ENCODE results near the gene TLR9.

Gene TLR9

DNA sequence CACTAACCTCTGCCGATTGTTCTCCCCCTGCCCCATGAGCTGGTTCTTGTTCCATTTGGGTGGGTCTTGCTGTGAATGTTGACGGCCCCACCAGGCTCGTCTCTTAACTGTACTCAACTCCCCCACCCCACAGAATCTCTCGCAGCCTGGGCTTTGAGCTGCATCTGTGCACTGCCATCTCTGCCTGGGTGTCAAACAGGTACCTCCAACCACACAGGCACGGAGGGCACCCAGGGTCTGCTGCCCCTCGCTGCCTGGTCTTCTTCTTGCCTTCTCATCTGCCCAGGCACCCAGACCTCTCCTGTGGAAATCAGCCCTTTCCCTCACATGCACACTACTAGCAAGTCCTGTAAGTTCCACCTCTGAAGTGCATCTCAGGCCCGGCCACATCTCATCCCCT is 10.1 kb downstream of the TLR9 start:
- DNase-seq: no peak

DNA sequence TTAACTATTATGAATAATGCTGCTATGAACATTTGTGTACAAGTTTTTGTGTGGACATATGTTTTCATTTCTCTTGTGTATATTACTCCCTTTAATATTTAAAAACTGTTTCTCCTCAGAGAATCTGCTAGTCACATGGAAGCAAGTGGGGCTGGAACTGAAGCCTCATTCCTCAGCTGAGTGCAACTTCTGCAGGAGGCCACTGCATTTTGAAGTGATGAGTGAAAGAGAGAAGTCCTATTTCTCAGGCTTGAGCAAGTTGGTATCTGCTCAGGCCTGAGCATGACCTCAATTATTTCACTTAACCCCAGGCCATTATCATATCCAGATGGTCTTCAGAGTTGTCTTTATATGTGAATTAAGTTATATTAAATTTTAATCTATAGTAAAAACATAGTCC is 11.5 kb downstream of the TLR9 start:
- DNase-seq: no peak

- no peak for DNase-seq
Measured at GRCh38 chr3:52213005-52213404, 12.4 kb downstream of the TLR9 start.

DNA sequence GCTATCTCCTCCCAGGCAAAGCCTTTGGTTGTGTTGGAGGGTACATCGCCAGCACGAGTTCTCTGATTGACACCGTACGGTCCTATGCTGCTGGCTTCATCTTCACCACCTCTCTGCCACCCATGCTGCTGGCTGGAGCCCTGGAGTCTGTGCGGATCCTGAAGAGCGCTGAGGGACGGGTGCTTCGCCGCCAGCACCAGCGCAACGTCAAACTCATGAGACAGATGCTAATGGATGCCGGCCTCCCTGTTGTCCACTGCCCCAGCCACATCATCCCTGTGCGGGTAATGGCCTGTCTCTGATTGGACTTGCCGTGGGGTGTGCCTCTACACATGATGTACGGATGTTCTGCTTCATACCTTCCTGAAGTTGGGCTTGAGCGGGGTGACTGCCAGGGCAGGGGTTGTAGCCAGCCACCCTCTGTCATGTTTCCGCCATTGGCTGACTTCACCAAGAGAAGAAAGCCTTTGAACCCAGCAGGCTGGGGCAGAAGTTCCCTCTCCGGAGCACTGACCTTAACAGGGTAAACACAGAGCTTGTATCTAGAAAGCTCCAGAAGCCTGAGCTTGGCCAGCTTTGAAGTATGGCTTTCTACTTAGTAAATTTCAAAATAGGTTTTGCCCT is 14.1 kb downstream of the TLR9 start:
- DNase-seq: no peak

- DNase-seq: peak in 1 of 2 donors; percentile 33
Measured at GRCh38 chr3:52210550-52211046, 14.8 kb downstream of the TLR9 start.

GRCh38 chr3:52210037-52210436 is 15.4 kb downstream of the TLR9 start:
- DNase-seq: no peak

- no peak for DNase-seq
Measured at GRCh38 chr3:52208556-52208955, 16.9 kb downstream of the TLR9 start.

GRCh38 chr3:52205727-52206372 is 19.6 kb downstream of the TLR9 start:
- no peak for DNase-seq

DNA sequence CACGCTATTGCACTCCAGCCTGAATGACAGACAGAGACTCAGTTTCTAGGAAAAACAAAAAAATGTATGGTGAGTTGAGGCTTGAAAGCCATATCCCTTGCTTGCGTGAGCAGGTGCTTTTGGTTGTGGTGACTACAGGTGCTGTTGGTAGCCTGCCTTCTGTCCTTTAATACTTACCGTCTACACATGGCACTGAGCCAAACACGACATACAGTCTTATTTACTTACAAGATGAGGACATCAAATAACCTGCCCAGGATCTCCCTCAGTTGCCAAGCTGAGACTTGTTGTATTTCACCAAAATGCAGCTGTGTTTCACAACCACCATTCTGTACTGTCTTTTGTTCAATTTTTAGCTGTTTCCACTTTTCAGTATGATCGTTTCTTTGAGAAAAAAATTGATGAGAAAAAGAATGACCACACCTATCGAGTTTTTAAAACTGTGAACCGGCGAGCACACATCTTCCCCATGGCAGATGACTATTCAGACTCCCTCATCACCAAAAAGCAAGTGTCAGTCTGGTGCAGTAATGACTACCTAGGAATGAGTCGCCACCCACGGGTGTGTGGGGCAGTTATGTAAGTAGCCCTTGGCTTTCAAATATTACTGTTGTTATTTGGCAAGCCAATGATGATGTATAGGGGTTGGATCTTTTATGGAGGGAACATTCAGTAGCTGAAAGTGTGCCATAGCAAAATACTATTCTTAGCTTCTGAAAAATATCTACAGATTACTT is 20.9 kb downstream of the TLR9 start:
- no peak for DNase-seq

DNA sequence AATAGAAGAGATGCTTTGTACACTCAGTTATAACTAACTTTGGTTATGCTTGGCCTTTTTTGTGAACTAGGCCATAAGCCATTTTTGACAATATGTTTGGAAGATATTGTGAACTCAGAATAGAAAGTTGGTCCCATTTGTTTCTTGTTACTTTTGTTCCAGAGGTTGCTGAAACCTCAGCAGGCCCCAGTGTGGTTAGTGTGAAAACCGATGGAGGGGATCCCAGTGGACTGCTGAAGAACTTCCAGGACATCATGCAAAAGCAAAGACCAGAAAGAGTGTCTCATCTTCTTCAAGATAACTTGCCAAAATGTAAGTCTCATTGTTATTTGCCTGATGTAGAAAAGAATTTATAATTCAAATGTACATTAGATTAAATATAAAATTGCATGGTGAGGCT is 21.7 kb downstream of the TLR9 start:
- DNase-seq: no peak

DNA sequence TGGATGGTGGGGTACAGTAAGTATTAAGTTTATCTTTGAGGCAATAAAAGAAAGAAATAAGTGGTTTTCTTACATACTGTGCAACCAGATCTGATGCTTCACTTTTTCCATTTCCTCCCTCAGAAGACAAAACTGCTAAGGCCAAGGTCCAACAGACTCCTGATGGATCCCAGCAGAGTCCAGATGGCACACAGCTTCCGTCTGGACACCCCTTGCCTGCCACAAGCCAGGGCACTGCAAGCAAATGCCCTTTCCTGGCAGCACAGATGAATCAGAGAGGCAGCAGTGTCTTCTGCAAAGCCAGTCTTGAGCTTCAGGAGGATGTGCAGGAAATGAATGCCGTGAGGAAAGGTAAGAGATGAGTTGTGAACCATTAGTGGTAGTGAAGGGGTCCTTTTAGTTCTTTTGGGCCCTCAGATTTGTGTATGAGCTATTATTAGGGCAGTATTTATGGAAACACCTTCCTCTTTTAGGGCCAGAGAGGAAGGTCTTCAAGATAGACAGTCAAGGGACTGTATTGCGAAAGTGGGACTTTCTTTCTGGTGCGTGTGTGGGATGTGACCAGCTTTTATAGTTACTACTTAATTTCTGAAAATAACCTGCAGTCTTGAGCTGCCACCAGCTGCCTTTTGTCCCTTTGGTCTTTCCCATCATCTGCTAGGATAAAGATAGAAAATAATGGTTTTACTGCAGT is 22.9 kb downstream of the TLR9 start:
- no peak for DNase-seq

- DNase-seq: no peak
Measured at GRCh38 chr3:52200981-52201679, 24.3 kb downstream of the TLR9 start.

GRCh38 chr3:52198643-52199608 is 26.5 kb downstream of the TLR9 start:
- no peak for DNase-seq

DNA sequence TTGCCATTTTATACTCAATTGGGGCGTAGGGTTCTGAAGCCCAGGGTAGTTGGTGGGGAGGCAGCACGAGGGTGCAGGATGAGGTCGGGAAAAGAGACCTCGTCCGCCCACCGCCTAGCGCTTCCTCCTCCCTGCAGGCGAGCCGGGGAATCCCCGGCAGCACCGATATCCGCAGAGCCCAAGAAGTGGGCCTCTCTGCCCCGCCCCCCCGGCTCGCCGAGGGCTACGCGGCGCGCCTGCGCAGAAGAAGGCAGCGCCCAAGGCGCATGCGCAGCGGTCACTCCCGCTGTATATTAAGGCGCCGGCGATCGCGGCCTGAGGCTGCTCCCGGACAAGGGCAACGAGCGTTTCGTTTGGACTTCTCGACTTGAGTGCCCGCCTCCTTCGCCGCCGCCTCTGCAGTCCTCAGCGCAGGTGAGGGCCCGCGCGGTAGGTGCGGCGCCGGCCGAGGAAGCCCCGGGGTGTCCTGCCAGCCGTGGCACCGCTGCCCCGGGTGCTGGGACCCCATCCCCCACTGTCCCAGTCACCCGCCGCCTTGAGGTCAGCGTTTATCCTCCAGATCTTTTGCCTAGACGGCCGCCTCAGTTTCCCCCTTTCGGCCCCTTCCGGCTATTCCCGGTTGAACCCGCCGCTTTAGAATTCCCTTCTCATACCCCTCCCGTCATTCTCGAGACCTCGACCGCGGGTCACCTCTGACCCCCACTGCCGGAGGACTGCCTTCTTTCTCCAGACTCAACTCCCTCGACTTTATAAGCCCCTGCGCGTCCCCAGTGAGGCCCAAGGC is 27.4 kb downstream of the TLR9 start, which contains the start of gene ALAS1:
Gene ALAS1, plus strand, starts transcription at position 319 of the 784 bp plus-strand sequence. CDS start 1,082 bp downstream, outside the sequence.
- peak; percentile 93 to 94 for DNase-seq

GRCh38 chr3:52197499-52197841 is 28.0 kb downstream of the TLR9 start:
- no peak for DNase-seq

GRCh38 chr3:52196977-52197376 is 28.5 kb downstream of the TLR9 start:
- no peak for DNase-seq

DNA sequence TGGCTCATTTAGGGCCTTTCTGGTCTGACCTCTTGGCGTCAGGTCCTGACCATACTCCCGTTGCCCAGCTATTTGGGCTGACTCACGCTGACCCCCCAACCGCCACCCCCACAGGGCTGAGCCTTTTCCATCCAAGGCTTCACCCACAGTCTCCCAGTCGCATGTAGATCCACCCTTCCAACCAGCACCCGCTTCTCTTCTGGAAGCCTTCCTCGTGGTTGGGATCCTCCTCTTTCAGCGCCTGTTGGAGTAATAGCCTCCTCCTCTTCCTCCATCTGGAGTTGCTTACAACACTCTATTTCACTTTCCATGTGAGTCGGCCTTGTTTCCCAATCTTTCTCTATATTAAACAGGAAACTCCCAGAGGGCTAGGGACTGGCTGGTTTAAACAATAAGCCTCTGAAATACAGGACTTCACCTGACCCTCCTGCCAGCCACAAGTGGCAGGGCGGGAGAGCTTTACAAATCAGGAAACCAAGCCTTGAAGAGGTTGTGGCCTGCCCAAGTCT is 29.6 kb downstream of the TLR9 start:
- no peak for DNase-seq

DNA sequence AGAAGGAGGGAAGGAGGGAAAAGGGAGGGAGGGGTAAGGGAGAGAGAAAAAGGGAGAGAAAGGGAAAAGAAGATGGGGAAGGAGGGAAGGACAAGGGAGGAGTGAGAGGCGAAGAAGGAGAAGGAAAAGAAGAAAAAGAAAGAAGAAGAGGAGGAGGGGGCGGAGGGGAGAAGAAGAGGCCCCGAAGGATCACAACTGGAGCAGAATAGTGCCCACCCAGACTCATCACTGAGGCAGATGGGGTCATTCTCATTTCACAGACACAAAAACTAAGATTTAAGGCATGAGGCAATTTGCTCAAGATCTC is 30.2 kb downstream of the TLR9 start:
- DNase-seq: no peak

- no peak for DNase-seq
Measured at GRCh38 chr3:52194485-52195290, 30.8 kb downstream of the TLR9 start.

- DNase-seq: no peak
Measured at GRCh38 chr3:52193065-52193464, 32.4 kb downstream of the TLR9 start.
